ENCODE measurements around the gene IZUMO1R. TPM values are rescaled to one million over a fixed set of nuclear protein-coding genes. Genes with fewer than 3 reads are reported as not detected.

IZUMO1R gene
- total and polyA plus RNA-seq, 7 donors = not detected

DNA sequence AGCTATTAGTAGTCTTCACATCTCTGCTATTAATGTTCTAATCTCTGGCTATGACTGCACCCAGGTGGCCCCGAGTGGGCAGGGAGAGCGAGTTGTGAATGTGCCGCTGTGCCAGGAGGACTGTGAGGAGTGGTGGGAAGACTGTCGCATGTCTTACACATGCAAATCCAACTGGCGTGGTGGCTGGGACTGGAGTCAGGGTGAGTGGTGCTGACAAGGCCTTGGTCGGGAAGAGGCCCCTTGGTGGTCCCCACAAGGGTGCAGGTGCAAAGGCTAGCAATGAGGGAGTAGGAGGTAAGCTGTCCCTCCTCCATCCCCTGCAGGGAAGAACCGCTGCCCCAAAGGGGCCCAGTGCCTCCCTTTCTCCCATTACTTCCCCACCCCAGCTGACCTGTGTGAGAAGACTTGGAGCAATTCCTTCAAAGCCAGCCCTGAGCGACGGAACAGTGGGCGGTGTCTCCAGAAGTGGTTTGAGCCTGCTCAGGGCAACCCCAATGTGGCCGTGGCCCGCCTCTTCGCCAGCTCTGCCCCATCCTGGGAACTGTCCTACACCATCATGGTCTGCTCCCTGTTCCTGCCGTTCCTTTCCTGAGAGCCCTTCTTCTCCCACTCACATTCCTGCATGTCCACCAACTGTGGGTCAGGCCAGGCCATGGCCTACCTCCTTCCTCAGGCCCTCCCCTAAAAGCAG, 2.9 kb downstream of the IZUMO1R start:
- Histone ChIP-seq H3K9me3 (no peaks in the 10 kb centered on the region), H3K27me3 (ENCODE audit: insufficient read depth in 3 of 3, low read length in 2 of 3) (no peaks in the 10 kb centered on the region), H3K4me3 (no peak overlapping the region), H3K36me3 (ENCODE audit: insufficient read depth in 1 of 2, low read depth in 1 of 2) (no peaks in the 10 kb centered on the region), H3K4me1 (no peaks in the 10 kb centered on the region), H3K27ac (no peak overlapping the region)
- TF ChIP-seq, protein P1, sequence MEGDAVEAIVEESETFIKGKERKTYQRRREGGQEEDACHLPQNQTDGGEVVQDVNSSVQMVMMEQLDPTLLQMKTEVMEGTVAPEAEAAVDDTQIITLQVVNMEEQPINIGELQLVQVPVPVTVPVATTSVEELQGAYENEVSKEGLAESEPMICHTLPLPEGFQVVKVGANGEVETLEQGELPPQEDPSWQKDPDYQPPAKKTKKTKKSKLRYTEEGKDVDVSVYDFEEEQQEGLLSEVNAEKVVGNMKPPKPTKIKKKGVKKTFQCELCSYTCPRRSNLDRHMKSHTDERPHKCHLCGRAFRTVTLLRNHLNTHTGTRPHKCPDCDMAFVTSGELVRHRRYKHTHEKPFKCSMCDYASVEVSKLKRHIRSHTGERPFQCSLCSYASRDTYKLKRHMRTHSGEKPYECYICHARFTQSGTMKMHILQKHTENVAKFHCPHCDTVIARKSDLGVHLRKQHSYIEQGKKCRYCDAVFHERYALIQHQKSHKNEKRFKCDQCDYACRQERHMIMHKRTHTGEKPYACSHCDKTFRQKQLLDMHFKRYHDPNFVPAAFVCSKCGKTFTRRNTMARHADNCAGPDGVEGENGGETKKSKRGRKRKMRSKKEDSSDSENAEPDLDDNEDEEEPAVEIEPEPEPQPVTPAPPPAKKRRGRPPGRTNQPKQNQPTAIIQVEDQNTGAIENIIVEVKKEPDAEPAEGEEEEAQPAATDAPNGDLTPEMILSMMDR (IDR thresholded peaks at IDR 0.05) = no peak
- WGBS, 3 donors = 92 to 95% (median 92%) methylated on average over 14 of the region's 14 CpGs
- intact Hi-C loops (cut with DNase I) = no loop called here
- ATAC-seq = no peak
- no peak for DNase-seq

DNA sequence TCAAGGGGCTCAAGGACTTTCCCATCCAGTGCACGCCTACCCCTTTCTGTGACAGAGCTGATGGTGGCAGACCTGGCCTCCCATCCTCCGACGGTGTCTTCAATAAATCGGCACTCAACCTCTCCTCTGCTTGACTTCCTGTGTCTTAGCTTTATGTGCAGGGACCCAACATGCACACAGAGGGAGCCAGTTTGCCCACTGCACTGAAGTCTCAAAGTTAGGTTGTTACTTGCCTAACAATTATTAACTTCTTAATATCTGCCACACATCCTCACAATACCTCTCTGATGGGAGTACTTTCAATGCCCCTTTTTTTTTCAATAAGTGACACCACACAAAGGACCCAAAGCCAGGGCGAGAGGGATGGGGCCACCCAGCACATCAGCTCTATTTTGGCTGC, 3.6 kb downstream of the IZUMO1R start:
- no peak for ATAC-seq
- Histone ChIP-seq H3K27me3 (ENCODE audit: insufficient read depth in 3 of 3, low read length in 2 of 3) (no peaks in the 10 kb centered on the region), H3K27ac (no peak overlapping the region), H3K9me3 (no peaks in the 10 kb centered on the region), H3K4me3 (no peak overlapping the region), H3K36me3 (ENCODE audit: insufficient read depth in 1 of 2, low read depth in 1 of 2) (no peaks in the 10 kb centered on the region), H3K4me1 (no peaks in the 10 kb centered on the region)
- WGBS, 3 donors = 81 to 87% (median 85%) methylated on average over 5 of the region's 5 CpGs
- intact Hi-C loops (cut with DNase I) = no loop called here
- no peak for DNase-seq
- TF ChIP-seq, protein P1 (IDR thresholded peaks at IDR 0.05) = no peak

DNA sequence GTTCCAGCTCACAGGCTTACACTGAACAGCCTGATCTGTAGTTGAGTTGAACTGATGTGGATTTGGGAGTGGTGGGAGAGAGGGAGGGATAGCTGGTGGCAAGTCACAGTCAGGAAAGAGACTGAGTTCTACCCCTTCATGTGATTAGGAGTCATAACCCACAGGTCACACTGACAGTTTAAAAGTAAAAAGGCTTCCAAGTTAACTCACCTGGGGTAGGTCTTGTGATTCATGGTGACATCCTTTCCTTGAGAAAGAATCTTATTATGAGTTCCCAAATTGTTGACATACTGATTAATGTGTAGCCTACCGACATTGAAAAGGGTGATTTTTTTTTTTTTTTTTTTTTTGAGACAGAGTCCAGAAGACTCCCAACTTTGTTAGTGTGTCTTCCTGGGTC, 5.4 kb downstream of the IZUMO1R start:
- no peaks in the 10 kb centered on the region for H3K9me3 ChIP-seq
- TF ChIP-seq, protein P1 (IDR thresholded peaks at IDR 0.05) = no peak
- DNase-seq = no peak
- no peaks in the 10 kb centered on the region for H3K4me1 ChIP-seq
- intact Hi-C loops (cut with DNase I) = no loop called here
- ATAC-seq = no peak
- H3K36me3 ChIP-seq (ENCODE audit: insufficient read depth in 1 of 2, low read depth in 1 of 2) = no peaks in the 10 kb centered on the region
- 24 to 54% (median 53%) methylated on average over 1 of the region's 1 CpG for WGBS, 3 donors
- H3K4me3 ChIP-seq = no peak overlapping the region
- no peak overlapping the region for H3K27ac ChIP-seq
- H3K27me3 ChIP-seq (ENCODE audit: insufficient read depth in 3 of 3, low read length in 2 of 3) = no peaks in the 10 kb centered on the region

- Histone ChIP-seq H3K27ac (no peak overlapping the region), H3K4me3 (no peak overlapping the region), H3K36me3 (ENCODE audit: insufficient read depth in 1 of 2, low read depth in 1 of 2) (no peaks in the 10 kb centered on the region), H3K27me3 (ENCODE audit: insufficient read depth in 3 of 3, low read length in 2 of 3) (no peaks in the 10 kb centered on the region), H3K9me3 (no peaks in the 10 kb centered on the region), H3K4me1 (no peaks in the 10 kb centered on the region)
- TF ChIP-seq, protein P1 (IDR thresholded peaks at IDR 0.05) = no peak
- WGBS, 3 donors = 20 to 28% (median 21%) methylated on average over 5 of the region's 5 CpGs
- DNase-seq = no peak
- no peak for ATAC-seq
- intact Hi-C loops (cut with DNase I) = no loop called here
Measured at GRCh38 chr11:94310191-94310875, 6.0 kb downstream of the IZUMO1R start.
